ENCODE results near the gene DENND1A.
A peak's percentile ranks its signal among the peaks of the same experiment; 100 is the strongest.

Gene DENND1A

DNA sequence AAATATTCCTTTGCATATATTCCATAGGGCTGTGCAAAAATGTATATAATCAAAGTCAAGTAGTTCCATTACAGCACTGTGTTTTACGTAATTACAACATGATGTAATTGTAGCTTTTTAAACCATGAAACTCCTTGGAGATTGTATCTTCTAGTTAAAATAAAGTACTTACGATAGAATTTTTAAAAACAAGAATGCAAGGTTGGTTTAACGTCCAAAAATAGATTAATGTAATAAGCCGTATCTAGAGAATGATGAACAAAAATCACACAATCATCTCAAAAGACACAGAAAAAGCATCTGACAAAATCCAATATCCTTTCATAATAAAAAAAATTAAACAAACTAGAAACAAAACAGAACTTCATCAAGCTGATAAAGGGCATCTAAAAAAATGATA lies 86.2 kb downstream of the DENND1A start:
- H3K4me3 ChIP-seq (ENCODE audit: low read depth, low read length), result no peak overlapping the region
- in situ Hi-C loops (cut with HindIII; ENCODE audit: low sequenced_read_pairs), result no loop called here
- no peak for DNase-seq (ENCODE audit: low read depth)
- TF ChIP-seq, protein P1, sequence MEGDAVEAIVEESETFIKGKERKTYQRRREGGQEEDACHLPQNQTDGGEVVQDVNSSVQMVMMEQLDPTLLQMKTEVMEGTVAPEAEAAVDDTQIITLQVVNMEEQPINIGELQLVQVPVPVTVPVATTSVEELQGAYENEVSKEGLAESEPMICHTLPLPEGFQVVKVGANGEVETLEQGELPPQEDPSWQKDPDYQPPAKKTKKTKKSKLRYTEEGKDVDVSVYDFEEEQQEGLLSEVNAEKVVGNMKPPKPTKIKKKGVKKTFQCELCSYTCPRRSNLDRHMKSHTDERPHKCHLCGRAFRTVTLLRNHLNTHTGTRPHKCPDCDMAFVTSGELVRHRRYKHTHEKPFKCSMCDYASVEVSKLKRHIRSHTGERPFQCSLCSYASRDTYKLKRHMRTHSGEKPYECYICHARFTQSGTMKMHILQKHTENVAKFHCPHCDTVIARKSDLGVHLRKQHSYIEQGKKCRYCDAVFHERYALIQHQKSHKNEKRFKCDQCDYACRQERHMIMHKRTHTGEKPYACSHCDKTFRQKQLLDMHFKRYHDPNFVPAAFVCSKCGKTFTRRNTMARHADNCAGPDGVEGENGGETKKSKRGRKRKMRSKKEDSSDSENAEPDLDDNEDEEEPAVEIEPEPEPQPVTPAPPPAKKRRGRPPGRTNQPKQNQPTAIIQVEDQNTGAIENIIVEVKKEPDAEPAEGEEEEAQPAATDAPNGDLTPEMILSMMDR (IDR thresholded peaks at IDR 0.05; ENCODE audit: low read depth, low read length, missing control alignments), result no peak

DNA sequence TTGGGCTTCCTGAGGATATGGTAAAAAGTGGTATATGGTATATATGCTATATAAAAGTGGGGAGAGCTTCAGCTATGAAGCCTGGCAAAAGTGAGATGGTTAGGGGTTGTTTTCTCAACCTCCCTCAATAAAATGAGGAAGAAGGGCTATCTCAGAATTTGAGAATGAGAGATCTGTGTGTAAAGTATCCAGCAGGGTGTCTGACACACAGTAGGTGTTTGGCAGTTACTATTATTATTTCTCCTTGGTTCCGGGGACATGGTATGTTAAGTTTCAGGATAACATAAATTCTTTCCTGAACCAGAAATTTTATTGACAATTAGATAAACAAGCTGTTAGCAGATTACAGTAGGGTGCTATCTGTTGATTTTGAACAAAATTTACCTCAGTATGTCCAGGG lies 94.1 kb downstream of the DENND1A start:
- TF ChIP-seq, protein P1 (IDR thresholded peaks at IDR 0.05; ENCODE audit: low read depth, low read length, missing control alignments), result no peak
- DNase-seq (ENCODE audit: low read depth), result no peak
- in situ Hi-C loops (cut with HindIII; ENCODE audit: low sequenced_read_pairs), result no loop called here
- no peak overlapping the region for H3K4me3 ChIP-seq (ENCODE audit: low read depth, low read length)

DNA sequence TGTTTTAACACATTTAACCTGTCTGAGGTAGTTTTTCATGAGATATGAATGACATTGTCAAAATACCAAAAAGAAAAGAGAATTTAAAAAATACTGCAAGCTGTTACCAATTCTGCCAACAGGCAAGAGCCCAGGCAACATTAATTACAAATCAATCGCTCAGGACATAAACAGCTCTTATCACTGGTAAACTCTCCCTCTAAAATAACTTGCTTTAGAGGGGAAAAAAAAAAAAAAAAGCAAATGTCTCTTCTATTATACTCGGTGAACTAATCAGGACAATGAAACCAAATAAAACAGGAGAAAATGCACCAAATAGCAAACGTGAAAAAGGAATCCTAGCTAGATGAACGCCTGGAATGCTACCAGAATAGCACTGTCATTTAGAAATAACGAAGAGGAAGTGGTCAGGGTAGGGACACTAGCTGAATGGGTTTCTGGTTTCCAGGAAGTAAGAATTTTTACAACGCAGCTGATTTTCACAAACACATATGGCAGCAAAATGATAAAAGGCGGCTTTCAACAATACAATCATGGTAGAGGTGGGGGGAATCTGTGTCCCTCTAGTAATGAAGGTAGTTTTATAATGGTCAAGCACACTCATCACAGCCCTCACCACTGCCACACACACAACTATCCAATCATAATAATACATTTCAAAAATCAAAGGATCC lies 94.9 kb downstream of the DENND1A start:
- in situ Hi-C loops (cut with HindIII; ENCODE audit: low sequenced_read_pairs), result no loop called here
- DNase-seq (ENCODE audit: low read depth), result no peak
- TF ChIP-seq, protein P1 (IDR thresholded peaks at IDR 0.05; ENCODE audit: low read depth, low read length, missing control alignments), result no peak
- no peak overlapping the region for H3K4me3 ChIP-seq (ENCODE audit: low read depth, low read length)

DNA sequence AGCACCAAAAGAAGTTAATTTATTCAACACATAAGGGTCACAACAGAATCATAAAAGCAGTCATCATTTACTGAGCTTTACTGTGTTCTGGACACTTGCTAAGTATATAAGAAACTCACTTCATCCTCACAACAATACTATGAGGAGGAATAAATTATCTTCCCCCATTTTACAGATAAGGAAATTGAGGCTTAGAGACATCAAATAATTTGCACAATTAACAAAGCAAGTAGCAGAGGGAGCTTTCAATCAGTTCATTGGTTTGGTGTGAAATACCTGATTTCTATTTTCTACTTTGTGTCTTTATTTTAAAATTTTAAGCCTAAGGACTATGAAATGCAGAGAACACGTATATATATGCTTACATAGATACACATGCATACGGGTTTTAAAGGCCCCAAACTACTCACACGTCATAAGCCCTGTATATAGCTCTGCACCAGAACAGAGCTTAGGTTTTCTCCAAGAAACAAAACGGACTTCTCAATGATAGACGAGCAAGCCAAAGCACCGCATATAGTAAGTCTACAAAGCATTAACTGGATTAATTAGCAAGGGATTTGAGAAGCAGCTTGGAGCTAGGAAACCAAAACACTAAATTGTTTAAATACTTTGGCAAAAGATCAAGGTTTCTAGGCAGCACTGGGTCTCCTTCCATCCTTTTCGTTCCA lies 95.6 kb downstream of the DENND1A start:
- TF ChIP-seq, protein P1 (IDR thresholded peaks at IDR 0.05; ENCODE audit: low read depth, low read length, missing control alignments), result no peak
- H3K4me3 ChIP-seq (ENCODE audit: low read depth, low read length), result no peak overlapping the region
- in situ Hi-C loops (cut with HindIII; ENCODE audit: low sequenced_read_pairs), result no loop called here
- DNase-seq (ENCODE audit: low read depth), result peak; percentile 9

DNA sequence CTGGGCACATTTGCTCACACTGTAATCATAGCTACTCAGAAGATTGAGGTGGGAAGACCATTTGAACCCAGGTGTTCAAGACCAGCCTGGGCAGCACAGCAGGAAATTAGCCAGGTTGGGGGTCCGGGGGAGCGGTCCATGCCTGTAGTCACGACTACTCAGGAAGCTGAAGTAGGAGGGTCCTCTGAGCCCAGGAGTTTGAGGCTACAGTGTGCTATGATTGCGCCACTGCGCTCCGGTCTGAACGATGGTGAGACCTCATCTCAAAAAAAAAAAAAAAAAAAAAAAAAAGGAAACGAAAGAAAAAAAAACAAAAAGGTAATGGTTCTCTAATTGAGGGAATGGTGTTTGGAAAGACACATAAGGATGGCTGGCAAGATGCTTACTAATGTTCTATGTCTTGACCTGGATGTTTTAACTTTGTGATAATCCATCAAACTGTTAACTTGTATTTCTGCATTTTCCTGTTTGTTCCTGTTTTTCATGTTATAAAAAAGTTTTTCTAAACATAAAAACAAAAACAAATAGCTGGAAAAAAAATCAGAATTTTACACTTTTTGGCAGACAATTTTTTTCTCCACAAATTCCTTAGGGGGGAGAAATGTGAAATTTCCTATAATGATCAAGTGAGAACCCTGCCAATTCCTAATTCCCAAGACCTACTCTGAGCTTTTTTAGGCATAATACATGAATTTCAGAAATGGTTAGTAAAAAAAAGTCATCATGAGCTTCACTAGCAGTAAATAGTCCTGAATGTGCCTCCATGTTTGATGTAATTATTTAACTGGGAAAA lies 96.9 kb downstream of the DENND1A start:
- no peak for DNase-seq (ENCODE audit: low read depth)
- in situ Hi-C loops (cut with HindIII; ENCODE audit: low sequenced_read_pairs), result no loop called here
- TF ChIP-seq, protein P1 (IDR thresholded peaks at IDR 0.05; ENCODE audit: low read depth, low read length, missing control alignments), result no peak

DNA sequence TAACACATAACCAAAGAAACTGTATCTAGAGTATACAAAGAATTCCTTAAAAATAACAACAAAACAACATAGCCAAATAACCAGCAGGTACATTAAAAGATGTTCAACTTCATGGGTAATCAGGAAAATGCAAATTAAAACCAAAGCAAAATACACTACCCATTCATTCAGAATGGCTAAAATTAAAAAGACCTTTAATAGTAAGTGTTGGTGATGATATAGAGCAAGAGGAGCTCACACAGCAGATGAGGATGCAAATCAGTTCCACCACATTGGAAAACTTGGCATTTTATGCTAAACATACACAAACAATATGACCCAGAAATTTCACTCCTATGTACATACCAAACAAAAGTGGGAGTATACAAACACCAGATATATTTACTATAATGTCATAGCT lies 97.8 kb downstream of the DENND1A start:
- TF ChIP-seq, protein P1 (IDR thresholded peaks at IDR 0.05; ENCODE audit: low read depth, low read length, missing control alignments), result no peak
- no peak for DNase-seq (ENCODE audit: low read depth)
- in situ Hi-C loops (cut with HindIII; ENCODE audit: low sequenced_read_pairs), result no loop called here
- no peak overlapping the region for H3K4me3 ChIP-seq (ENCODE audit: low read depth, low read length)

More for the DNA sequence above, 96.9 kb downstream of the DENND1A start:
- no peak overlapping the region for H3K4me3 ChIP-seq (ENCODE audit: low read depth, low read length)
